Hematopoietic multipotent progenitor cell treated with erythropoietin and hydrocortisone succinate and interleukin-3 and kit ligand, for 15 days (in vitro differentiated cells): Measurements from ENCODE around the gene PCDHGA1.

ENCODE experiments used
- DNase-seq: peaks from one replicate; pipeline ENCODE4 v3.0.0-alpha.2; 2015; ENCODE audit warnings: low spot score

Gene PCDHGA1

DNA sequence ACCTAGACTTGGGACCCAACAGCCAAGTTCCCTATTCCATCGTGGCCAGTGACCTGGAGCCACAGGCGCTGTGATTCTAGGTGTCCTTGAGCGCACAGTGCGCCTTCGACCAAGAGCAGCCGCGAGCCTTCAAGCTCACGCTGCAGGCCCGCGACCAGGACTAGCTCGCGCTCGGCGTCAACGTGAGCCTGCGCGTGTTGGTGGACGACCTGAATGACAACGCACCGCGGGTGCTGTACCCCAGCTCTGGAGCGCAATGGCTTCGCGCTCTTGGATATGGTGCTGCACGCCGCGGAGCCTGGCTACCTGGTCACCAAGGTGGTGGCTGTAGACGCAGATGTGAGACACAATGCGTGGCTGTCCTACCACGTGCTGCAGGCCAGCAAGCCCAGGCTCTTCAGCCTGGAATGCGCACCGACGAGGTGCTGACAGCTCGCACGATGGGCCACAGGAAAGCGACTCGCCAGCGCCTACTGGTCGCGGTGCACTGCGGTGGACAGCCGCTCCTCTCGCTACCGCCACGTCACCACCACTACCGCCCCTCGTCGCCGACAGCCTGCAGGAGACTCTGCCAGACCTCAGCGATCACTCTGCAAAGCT lies 111.4 kb downstream of the PCDHGA1 start:
- no peak for DNase-seq

DNA sequence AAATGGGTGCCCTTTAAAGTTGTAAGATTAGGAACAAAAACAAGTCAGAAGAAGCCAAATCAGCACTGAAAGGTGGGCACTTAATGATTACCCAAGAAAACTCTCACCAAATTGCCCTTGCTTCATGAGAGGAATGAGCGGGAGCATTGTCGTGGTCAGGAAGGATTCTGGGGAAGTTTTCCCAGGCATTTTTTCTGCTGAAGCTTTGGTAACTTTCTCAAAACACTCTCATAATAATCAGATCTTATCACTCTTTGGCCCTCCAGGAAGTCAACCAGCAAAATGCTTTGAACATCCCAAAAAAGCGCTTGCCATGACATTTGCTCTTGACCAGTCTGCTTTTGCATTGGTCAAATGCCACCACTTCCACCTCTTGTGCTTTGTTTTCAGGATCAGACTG lies 135.0 kb downstream of the PCDHGA1 start:
- DNase-seq, result no peak

DNA sequence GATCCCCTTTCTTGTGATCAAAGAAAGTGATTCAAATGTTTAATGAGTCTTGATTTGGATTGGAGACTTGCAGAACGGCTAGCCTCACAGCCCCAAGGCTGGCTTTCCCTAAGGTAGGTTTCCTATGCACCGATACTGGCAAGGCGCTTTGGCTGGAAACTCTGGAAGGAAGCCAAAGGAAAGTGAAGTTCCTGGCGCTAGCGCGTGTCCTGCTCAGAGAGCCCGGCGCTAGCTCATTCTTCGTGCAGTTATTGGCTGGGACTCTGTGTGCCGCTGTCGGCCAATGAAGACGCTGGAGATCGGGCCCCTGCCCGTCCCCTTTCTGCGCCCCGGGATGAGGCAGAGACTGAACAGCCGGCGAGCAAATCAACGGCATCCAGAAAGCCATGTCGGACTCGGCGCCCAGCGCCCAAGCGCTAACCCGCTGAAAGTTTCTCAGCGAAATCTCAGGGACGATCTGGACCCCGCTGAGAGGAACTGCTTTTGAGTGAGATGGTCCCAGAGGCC lies 145.4 kb downstream of the PCDHGA1 start, which contains the start of gene PCDHGC3:
PCDHGC3 (plus strand) TSS at position 342 of the 507 bp plus-strand sequence; CDS start at position 493, 151 bp downstream.
- DNase-seq, result no peak

DNA sequence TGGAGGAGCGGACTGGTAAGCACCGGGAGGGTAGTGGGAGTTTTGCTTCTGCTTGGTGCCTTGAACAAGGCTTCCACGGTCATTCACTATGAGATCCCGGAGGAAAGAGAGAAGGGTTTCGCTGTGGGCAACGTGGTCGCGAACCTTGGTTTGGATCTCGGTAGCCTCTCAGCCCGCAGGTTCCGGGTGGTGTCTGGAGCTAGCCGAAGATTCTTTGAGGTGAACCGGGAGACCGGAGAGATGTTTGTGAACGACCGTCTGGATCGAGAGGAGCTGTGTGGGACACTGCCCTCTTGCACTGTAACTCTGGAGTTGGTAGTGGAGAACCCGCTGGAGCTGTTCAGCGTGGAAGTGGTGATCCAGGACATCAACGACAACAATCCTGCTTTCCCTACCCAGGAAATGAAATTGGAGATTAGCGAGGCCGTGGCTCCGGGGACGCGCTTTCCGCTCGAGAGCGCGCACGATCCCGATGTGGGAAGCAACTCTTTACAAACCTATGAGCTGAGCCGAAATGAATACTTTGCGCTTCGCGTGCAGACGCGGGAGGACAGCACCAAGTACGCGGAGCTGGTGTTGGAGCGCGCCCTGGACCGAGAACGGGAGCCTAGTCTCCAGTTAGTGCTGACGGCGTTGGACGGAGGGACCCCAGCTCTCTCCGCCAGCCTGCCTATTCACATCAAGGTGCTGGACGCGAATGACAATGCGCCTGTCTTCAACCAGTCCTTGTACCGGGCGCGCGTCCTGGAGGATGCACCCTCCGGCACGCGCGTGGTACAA lies 146.0 kb downstream of the PCDHGA1 start:
- DNase-seq, result no peak

DNA sequence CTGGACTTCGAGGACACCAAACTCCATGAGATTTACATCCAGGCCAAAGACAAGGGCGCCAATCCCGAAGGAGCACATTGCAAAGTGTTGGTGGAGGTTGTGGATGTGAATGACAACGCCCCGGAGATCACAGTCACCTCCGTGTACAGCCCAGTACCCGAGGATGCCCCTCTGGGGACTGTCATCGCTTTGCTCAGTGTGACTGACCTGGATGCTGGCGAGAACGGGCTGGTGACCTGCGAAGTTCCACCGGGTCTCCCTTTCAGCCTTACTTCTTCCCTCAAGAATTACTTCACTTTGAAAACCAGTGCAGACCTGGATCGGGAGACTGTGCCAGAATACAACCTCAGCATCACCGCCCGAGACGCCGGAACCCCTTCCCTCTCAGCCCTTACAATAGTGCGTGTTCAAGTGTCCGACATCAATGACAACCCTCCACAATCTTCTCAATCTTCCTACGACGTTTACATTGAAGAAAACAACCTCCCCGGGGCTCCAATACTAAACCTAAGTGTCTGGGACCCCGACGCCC lies 146.8 kb downstream of the PCDHGA1 start:
- DNase-seq, result no peak

DNA sequence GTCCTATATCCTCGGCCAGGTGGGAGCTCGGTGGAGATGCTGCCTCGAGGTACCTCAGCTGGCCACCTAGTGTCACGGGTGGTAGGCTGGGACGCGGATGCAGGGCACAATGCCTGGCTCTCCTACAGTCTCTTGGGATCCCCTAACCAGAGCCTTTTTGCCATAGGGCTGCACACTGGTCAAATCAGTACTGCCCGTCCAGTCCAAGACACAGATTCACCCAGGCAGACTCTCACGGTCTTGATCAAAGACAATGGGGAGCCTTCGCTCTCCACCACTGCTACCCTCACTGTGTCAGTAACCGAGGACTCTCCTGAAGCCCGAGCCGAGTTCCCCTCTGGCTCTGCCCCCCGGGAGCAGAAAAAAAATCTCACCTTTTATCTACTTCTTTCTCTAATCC lies 147.5 kb downstream of the PCDHGA1 start:
- DNase-seq, result no peak

DNA sequence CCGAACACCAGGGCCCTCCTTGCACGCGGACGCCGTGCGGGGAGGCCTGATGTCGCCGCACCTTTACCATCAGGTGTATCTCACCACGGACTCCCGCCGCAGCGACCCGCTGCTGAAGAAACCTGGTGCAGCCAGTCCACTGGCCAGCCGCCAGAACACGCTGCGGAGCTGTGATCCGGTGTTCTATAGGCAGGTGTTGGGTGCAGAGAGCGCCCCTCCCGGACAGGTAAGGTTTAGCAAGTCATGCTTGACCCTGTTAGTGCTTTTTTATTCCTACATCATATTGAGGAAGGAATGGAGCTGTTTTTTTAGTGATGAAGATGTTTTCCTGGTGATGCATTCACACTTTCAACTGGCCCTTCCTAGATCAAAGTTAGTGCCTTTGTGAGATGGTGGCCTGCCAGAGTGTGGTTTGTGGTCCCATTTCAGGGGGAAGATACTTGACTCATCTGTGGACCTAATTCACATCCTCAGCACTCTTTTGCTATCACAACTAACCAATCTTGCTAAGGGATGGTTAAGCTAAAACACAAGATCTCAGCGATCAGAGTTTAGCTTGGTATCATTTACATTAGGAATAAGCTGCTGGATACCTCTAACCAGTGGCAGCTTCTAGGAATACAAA lies 148.1 kb downstream of the PCDHGA1 start:
- no peak for DNase-seq

DNA sequence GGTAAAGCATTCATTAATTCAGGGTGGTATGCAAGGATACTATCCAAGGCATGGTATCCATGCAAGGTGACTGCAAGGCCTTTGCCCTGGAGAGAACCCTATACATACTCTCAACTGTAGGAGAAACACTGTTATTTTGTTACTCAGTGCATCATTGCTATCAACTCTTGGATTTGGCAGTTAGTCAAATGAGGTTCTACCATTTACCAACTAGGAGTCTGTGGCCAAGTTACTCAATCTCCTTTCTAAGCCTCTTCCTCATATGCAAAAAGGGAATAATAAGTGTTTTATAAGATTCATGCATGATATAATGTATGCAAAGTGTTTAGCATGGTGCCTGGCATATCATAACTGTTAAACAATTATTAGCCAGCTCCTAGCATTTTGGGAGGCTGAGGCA lies 149.5 kb downstream of the PCDHGA1 start:
- DNase-seq, result no peak

DNA sequence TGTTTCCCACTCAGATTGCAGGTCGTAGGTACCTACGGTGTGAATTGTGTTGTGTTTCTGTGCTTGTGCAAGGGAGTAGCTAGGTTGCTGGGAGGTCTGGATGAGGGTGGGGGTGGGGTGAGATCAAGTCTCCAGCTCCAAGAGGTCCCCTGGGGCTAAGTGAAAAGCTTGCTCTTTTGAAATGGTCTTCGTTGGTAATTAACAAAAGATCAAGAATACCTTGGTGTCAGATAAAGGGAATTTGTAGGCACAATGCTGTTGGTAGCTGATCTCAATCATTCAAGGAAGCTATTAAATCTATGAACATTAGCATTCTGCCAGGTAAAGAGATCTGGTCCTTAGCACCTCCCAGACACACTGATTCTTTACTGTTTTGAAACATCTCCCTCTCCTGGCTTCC lies 153.6 kb downstream of the PCDHGA1 start:
- no peak for DNase-seq

DNA sequence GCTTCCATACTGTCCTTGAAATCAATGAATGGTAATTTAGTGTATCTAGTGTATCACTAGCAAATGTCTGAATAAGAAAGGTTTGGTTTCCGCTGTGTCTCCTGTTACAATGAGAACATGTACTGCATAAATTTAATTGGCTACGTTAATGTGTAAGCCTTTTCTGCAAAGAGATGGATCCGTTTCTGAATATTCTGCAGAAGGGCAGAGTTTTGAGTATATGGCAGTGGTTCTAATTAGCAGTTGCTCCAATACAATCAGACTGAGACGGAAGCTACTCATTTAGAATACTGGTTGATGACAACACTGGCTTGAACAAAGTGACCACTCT lies 154.0 kb downstream of the PCDHGA1 start:
- DNase-seq, result no peak

DNA sequence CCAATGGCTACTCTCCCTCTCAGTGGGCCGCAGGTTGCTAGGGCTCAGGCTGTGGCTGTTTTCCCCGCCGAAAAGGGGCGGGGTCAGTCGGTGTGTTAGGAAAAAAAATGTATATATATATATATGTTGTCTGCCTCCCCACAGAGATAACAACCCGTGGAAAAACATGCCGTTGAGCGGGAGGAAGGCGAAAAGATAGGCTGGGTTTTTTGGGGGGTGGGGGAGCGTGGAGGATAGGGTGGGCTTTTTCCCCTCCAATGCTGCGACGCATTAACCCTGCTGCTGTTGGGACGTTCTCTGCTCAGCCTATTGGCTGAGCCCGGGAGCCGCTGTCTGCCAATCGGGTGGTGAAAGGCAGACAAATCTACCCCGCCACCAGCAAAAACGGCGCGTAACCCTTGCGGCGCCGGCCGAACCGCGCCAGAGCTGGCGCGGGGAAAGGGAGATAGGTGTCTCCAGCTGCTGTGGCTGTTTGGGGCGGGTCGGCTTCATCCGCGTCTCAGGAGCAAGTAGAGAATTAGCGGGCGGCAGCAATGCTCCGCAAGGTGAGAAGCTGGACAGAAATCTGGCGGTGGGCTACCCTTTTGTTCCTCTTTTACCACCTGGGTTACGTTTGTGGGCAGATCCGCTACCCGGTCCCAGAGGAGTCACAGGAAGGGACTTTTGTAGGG lies 154.5 kb downstream of the PCDHGA1 start, which contains the start of gene PCDHGC4:
PCDHGC4 (plus strand) TSS at position 390 of the 671 bp plus-strand sequence; CDS start at position 534, 144 bp downstream.
- DNase-seq, result no peak

DNA sequence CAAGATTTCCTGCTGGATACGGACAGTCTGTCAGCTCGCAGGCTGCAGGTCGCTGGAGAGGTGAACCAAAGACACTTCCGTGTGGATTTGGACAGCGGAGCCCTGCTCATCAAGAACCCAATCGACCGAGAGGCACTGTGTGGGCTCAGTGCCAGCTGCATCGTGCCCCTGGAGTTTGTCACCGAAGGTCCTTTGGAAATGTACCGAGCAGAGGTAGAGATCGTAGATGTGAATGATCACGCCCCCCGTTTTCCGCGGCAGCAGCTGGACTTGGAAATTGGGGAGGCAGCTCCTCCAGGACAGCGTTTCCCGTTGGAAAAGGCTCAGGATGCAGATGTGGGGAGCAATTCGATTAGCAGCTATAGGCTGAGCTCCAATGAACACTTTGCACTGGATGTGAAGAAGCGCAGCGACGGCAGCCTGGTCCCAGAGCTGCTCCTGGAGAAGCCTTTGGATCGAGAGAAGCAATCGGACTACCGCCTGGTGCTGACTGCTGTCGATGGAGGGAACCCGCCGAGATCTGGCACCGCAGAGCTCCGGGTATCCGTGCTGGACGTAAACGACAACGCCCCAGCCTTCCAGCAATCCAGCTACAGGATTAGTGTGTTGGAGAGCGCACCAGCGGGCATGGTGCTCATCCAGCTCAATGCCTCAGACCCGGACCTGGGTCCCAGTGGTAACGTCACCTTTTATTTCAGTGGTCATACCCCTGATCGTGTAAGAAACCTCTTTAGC lies 155.2 kb downstream of the PCDHGA1 start:
- DNase-seq, result no peak

DNA sequence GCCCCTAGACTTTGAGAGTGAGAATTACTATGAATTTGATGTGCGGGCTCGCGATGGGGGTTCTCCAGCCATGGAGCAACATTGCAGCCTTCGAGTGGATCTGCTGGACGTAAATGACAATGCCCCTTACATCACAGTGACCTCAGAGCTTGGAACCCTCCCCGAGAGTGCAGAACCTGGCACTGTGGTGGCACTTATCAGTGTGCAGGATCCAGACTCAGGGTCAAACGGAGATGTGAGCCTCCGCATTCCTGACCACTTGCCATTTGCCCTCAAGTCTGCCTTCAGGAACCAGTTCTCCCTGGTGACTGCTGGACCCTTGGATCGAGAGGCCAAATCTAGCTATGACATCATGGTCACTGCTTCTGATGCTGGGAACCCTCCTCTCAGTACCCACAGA lies 155.8 kb downstream of the PCDHGA1 start:
- no peak for DNase-seq

DNA sequence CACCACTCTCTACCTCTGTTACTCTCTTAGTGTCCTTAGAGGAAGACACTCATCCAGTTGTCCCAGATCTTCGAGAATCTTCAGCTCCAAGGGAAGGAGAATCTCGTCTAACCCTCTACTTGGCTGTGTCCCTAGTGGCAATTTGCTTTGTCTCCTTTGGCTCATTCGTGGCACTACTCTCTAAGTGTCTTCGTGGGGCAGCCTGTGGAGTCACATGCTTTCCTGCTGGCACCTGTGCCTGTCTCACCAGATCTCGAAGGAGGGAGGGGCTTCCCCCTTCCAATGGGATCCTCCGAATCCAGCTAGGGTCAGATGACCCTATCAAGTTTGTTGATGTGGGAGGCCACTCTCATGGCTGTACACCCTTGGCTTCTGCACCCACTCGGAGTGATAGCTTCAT lies 156.8 kb downstream of the PCDHGA1 start:
- DNase-seq, result no peak

DNA sequence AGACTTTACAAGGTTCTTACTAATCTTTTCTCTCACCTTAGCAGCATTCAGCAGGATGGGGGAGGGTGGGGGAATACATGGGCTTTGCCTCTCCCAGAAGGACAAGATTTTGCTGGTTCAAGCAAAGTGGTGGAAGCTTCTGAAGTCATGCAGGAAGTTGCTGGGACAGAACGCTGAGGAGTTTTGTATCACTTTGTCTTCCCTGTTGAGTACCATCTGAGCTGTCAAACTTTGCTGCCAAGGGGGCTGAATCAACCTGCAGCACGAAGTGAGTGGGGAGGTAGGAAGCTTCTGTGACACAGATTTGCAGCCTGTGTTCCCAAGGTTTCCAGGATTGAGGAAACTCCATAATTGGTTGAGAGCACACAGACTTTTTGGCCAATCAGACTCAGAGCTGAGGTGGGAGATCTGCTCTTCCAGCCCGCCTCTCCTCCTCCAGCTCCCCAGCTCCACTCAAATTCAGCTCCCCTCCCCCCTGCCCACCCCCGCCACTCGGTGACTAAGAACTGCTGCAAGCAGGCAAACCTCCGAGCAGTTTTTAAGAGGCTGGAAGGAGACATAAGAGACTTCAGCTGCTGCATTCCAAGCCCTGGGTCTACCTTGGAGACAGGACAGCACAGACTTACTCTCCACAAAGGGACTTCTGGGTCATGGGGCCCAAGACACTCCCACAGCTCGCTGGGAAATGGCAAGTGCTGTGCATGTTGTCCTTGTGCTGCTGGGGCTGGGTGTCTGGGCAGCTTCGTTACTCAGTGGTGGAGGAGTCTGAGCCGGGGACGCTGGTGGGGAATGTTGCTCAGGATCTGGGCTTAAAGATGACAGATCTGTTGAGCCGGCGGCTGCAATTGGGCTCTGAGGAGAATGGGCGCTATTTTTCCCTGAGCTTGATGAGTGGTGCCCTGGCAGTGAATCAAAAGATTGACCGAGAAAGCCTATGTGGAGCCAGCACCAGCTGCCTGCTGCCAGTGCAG lies 158.6 kb downstream of the PCDHGA1 start, which contains the start of gene PCDHGC5:
PCDHGC5 (plus strand) TSS at position 491 of the 971 bp plus-strand sequence; CDS start at position 651, 160 bp downstream.
- no peak for DNase-seq

DNA sequence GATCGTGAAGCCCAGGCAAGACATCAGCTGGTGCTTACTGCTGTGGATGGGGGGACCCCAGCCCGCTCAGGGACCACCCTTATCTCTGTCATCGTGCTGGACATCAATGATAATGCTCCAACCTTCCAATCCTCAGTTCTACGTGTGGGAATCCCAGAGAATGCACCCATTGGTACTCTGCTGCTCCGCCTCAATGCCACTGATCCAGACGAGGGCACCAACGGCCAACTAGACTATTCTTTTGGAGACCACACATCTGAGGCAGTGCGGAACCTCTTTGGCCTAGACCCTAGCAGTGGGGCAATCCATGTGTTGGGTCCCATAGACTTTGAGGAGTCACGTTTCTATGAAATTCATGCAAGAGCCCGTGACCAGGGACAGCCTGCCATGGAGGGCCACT lies 159.5 kb downstream of the PCDHGA1 start:
- no peak for DNase-seq

DNA sequence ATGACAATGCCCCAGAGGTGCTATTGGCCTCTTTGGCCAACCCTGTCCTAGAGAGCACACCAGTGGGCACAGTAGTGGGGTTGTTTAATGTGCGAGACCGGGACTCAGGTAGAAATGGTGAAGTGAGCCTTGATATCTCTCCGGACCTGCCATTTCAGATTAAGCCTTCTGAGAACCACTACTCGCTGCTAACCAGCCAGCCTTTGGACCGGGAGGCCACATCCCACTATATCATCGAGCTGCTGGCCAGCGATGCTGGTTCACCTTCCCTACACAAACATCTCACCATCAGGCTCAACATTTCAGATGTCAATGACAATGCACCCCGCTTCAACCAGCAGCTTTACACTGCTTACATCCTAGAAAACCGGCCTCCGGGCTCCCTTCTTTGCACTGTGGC lies 160.0 kb downstream of the PCDHGA1 start:
- no peak for DNase-seq

DNA sequence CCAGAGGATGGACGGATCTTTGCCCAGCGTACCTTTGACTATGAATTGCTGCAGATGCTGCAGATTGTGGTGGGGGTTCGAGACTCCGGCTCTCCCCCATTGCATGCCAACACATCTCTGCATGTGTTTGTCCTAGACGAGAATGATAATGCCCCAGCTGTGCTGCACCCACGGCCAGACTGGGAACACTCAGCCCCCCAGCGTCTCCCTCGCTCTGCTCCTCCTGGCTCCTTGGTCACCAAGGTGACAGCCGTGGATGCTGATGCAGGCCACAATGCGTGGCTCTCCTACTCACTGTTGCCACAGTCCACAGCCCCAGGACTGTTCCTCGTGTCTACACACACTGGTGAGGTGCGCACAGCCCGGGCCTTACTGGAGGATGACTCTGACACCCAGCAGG lies 160.5 kb downstream of the PCDHGA1 start:
- no peak for DNase-seq

DNA sequence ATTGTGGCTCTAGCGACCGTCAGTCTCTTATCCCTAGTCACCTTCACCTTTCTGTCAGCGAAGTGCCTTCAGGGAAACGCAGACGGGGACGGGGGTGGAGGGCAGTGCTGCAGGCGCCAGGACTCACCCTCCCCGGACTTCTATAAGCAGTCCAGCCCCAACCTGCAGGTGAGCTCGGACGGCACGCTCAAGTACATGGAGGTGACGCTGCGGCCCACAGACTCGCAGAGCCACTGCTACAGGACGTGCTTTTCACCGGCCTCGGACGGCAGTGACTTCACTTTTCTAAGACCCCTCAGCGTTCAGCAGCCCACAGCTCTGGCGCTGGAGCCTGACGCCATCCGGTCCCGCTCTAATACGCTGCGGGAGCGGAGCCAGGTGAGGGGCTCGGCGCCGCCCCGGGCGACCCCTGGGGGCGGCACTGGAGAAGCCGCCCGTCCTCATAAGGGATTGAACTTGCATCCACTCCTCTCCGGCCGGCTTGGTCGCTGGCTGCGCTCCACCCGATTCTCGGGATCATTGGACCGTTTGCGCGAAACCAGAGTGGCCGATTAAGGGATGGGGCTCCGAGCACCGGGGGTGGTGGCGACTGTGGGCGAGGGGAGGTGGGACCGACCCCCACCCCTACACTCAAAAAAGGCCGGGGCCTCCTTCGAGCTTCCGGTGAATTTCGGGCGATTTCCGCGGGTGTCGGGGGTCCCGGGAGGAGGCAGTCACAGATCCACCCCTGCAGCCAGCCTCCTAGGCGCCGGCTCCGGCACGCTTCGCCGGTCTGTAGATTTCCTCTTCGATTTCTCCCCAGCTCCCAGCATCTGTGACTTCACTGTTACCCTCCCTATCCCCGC lies 161.2 kb downstream of the PCDHGA1 start:
- no peak for DNase-seq
